ENCODE measurements around the gene REC8. TPM values are rescaled to one million over a fixed set of nuclear protein-coding genes. Genes with fewer than 3 reads are reported as not detected.
"Not testable (repeated sequence)": the region's sequence is repeated elsewhere in the genome, so short reads cannot be mapped to it uniquely, and the experiment has no call there.

The REC8 gene
- total RNA-seq, 1 experiment from 2014 or later = 7.6 TPM

GRCh38 chr14:24216876-24217275 lies 45.0 kb downstream of the REC8 start:
- H3K27ac ChIP-seq (ENCODE audit: low read depth, low read length); H3K4me3 ChIP-seq (replicated peaks in 1 of 2; ENCODE audit: low read depth in 1 of 2, low read length in 2 of 2); H3K4me2 ChIP-seq (ENCODE audit: low read length); DNase-seq (ENCODE audit: low read depth, low spot score); H3K9ac ChIP-seq (ENCODE audit: low read length); ATAC-seq; H4K20me1 ChIP-seq (ENCODE audit: insufficient read depth); BruUV-seq (replicated peaks); CTCF ChIA-PET; POLR2A ChIA-PET; H3K36me3 ChIP-seq (ENCODE audit: control insufficient read depth in 1 of 2, insufficient read depth in 2 of 2, low read length in 2 of 2); H3K9me2 ChIP-seq (ENCODE audit: insufficient read depth); H2AFZ ChIP-seq (ENCODE audit: low read depth, low read length, poor library complexity, severe bottlenecking); H3K9me3 ChIP-seq (ENCODE audit: control insufficient read depth in 1 of 2, insufficient read depth in 1 of 2, low read depth in 1 of 2, low read length in 2 of 2); H3K27me3 ChIP-seq (ENCODE audit: insufficient read depth, low read length); RAD21 ChIA-PET (ENCODE audit: low non-redundant PET in 1 of 2, low total read pairs in 2 of 2, uncharacterized antibody in 2 of 2, unreplicated experiment in 2 of 2): not testable (repeated sequence)
- H3K4me1 ChIP-seq (ENCODE audit: control insufficient read depth in 1 of 2, insufficient read depth in 2 of 2, low read length in 2 of 2) = peaks cover 22 to 29% of the 10 kb centered on the region in 2 experiments
- peaks cover 35% of the 10 kb centered on the region for H3K79me2 ChIP-seq (ENCODE audit: insufficient read depth, low read length)
- intact Hi-C loops (cut with micrococcal nuclease) = loop anchor here (1.0 to 10.0 kb wide), 3 partner anchors 16 to 218 kb away; partner anchors contain the start of genes GMPR2 and NEDD8

GRCh38 chr14:24219080-24219479 lies 47.2 kb downstream of the REC8 start:
- no peak overlapping the region for H3K27ac ChIP-seq (ENCODE audit: low read depth, low read length)
- no peak overlapping the region for H2AFZ ChIP-seq (ENCODE audit: low read depth, low read length, poor library complexity, severe bottlenecking)
- no peaks in the 10 kb centered on the region for H3K9me2 ChIP-seq (ENCODE audit: insufficient read depth)
- H3K4me1 ChIP-seq (ENCODE audit: control insufficient read depth in 1 of 2, insufficient read depth in 2 of 2, low read length in 2 of 2) = peaks cover 17 to 18% of the 10 kb centered on the region in 2 experiments
- TF ChIP-seq EZH2phosphoT487 (IDR thresholded peaks at IDR 0.05; ENCODE audit: borderline replicate concordance) = no peak
- TF ChIP-seq JUND (IDR thresholded peaks at IDR 0.05) = no peak
- no peak for TF ChIP-seq YY1 (IDR thresholded peaks at IDR 0.05; ENCODE audit: extremely low read depth, insufficient replicate concordance, low read depth, low read length)
- TF ChIP-seq ZBTB33 (IDR thresholded peaks at IDR 0.05; ENCODE audit: extremely low read depth, insufficient replicate concordance, low read length) = no peak
- no peak for TF ChIP-seq SP1 (IDR thresholded peaks at IDR 0.05; ENCODE audit: low read depth)
- no peak for TF ChIP-seq FOSL1 (IDR thresholded peaks at IDR 0.05; ENCODE audit: low read depth)
- no peak for TF ChIP-seq REST (IDR thresholded peaks at IDR 0.05; ENCODE audit: low read depth)
- no peak for TF ChIP-seq ELF1 (IDR thresholded peaks at IDR 0.05; ENCODE audit: borderline replicate concordance, low read depth)
- no peak for TF ChIP-seq EZH2 (IDR thresholded peaks at IDR 0.05)
- TF ChIP-seq EGR1 (IDR thresholded peaks at IDR 0.05; ENCODE audit: low read depth) = no peak
- no peak for TF ChIP-seq POLR2A (IDR thresholded peaks at IDR 0.05; ENCODE audit: borderline replicate concordance, extremely low read depth, insufficient read depth, insufficient read length)
- no peaks in the 10 kb centered on the region for H4K20me1 ChIP-seq (ENCODE audit: insufficient read depth)
- peaks cover 0 to 2% of the 10 kb centered on the region in 2 experiments; a peak in 1 of 4 replicates for H3K36me3 ChIP-seq (ENCODE audit: control insufficient read depth in 1 of 2, insufficient read depth in 2 of 2, low read length in 2 of 2)
- CTCF ChIA-PET = interaction anchor here (0.7 to 0.8 kb wide), 3 partner anchors 89 to 1809 kb away, joined by 3 to 4 read pairs (median 3); no protein-coding TSS in a partner anchor
- no peak overlapping the region for H3K4me2 ChIP-seq (ENCODE audit: low read length)
- POLR2A ChIA-PET = no interaction called here
- BruUV-seq (replicated peaks) = no TSS peak
- H3K79me2 ChIP-seq (ENCODE audit: insufficient read depth, low read length) = peaks cover 49% of the 10 kb centered on the region
- H3K4me3 ChIP-seq (replicated peaks in 1 of 2; ENCODE audit: low read depth in 1 of 2, low read length in 2 of 2) = no peak overlapping the region
- no peaks in the 10 kb centered on the region for H3K9me3 ChIP-seq (ENCODE audit: control insufficient read depth in 1 of 2, insufficient read depth in 1 of 2, low read depth in 1 of 2, low read length in 2 of 2)
- H3K9ac ChIP-seq (ENCODE audit: low read length) = no peak overlapping the region
- RAD21 ChIA-PET (ENCODE audit: low non-redundant PET in 1 of 2, low total read pairs in 2 of 2, uncharacterized antibody in 2 of 2, unreplicated experiment in 2 of 2) = interaction anchor here in 1 of 2 experiments (0.7 kb wide), 1 partner anchor 29 kb away, joined by 7 read pairs; no protein-coding TSS in a partner anchor
- no peaks in the 10 kb centered on the region for H3K27me3 ChIP-seq (ENCODE audit: insufficient read depth, low read length)
- intact Hi-C loops (cut with micrococcal nuclease) = loop anchor here (10.0 kb wide), 1 partner anchor 216 kb away; no protein-coding TSS in a partner anchor
- DNase-seq (ENCODE audit: low read depth, low spot score) = no peak
- no peak for ATAC-seq

Data from HCT116 (cell line).